Fibroblast of mammary gland (primary cell): ENCODE results near the gene EIF3F.

Source experiments
- DNase-seq: peaks from one replicate; pipeline ENCODE4 v3.0.0-alpha.2; 2010; ENCODE audit warnings: low read depth
- H3K4me3 ChIP-seq: 2 replicates; pipeline ENCODE4 v1.5.1; 2011; ENCODE audit warnings: low read depth, mild to moderate bottlenecking, low read length, moderate library complexity; ENCODE audit not compliant: control insufficient read depth
- CTCF ChIP-seq: conservative IDR thresholded peaks from 2 replicates; pipeline ENCODE4 v1.5.1; 2011; ENCODE audit warnings: low read depth, low read length, inconsistent platforms; ENCODE audit not compliant: control insufficient read depth, insufficient read depth

EIF3F gene

GRCh38 chr11:8040921-8041285 lies 53.8 kb downstream of the EIF3F start:
- TF ChIP-seq CTCF: no peak
- no peak overlapping the region for H3K4me3 ChIP-seq
- no peak for DNase-seq

GRCh38 chr11:8041576-8041975 lies 54.4 kb downstream of the EIF3F start:
- no peak overlapping the region for H3K4me3 ChIP-seq
- DNase-seq: no peak
- TF ChIP-seq CTCF: no peak

GRCh38 chr11:8043756-8044155 lies 56.6 kb downstream of the EIF3F start:
- DNase-seq: no peak
- no peak for TF ChIP-seq CTCF
- H3K4me3 ChIP-seq: no peak overlapping the region

GRCh38 chr11:8045839-8046238 lies 58.7 kb downstream of the EIF3F start:
- DNase-seq: no peak
- no peak overlapping the region for H3K4me3 ChIP-seq
- no peak for TF ChIP-seq CTCF

- H3K4me3 ChIP-seq: no peak overlapping the region
- no peak for DNase-seq
- no peak for TF ChIP-seq CTCF
These were observed 60.2 kb downstream of the EIF3F start for GRCh38 chr11:8047382-8047781.

GRCh38 chr11:8049084-8049483 lies 61.9 kb downstream of the EIF3F start:
- TF ChIP-seq CTCF: no peak
- H3K4me3 ChIP-seq: no peak overlapping the region
- no peak for DNase-seq
